ENCODE measurements around the gene RPS21. TPM values are rescaled to one million over a fixed set of nuclear protein-coding genes. Genes with fewer than 3 reads are reported as not detected.

The RPS21 gene
- total and polyA plus RNA-seq, 2 of the 13 experiments (the other 11 are each of a cell fraction or from before 2014, with no cell fraction given) = 2,647 to 11,063 TPM

DNA sequence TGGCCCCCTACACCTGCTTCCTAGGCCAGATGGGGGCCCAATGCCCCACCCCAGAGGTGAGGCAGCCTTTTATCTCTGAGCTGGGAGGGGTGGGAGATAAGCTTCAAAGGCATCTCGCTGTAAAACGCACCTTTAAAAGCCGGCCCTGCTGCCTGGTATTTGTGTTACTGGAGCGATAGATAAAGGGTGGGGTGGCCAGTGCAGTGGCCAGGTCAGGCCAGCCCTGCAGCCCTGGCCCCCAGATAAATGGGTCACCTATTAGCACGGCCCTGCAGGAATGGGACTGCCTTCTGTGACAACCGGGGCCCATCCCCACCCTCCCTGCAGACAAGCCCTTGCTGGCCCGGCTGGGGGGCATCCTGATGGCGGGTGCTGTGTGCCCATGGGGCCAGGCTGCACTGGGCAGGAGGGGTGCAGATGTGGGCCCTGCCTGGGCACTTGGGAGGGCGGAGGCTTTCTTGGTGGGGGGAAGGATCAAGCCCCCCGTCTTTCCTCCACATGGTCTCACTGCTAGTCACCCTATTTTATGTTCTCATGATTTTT, 43.5 kb downstream of the RPS21 start (continued):
- TF ChIP-seq, protein P1, sequence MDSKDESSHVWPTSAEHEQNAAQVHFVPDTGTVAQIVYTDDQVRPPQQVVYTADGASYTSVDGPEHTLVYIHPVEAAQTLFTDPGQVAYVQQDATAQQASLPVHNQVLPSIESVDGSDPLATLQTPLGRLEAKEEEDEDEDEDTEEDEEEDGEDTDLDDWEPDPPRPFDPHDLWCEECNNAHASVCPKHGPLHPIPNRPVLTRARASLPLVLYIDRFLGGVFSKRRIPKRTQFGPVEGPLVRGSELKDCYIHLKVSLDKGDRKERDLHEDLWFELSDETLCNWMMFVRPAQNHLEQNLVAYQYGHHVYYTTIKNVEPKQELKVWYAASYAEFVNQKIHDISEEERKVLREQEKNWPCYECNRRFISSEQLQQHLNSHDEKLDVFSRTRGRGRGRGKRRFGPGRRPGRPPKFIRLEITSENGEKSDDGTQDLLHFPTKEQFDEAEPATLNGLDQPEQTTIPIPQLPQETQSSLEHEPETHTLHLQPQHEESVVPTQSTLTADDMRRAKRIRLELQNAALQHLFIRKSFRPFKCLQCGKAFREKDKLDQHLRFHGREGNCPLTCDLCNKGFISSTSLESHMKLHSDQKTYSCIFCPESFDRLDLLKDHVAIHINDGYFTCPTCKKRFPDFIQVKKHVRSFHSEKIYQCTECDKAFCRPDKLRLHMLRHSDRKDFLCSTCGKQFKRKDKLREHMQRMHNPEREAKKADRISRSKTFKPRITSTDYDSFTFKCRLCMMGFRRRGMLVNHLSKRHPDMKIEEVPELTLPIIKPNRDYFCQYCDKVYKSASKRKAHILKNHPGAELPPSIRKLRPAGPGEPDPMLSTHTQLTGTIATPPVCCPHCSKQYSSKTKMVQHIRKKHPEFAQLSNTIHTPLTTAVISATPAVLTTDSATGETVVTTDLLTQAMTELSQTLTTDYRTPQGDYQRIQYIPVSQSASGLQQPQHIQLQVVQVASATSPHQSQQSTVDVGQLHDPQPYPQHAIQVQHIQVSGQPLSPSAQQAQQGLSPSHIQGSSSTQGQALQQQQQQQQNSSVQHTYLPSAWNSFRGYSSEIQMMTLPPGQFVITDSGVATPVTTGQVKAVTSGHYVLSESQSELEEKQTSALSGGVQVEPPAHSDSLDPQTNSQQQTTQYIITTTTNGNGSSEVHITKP (CRISPR knock-in tag; IDR thresholded peaks at IDR 0.05; ENCODE audit: low read depth) = no peak
- no peak for TF ChIP-seq ATF7 (IDR thresholded peaks at IDR 0.05)
- no peak for TF ChIP-seq ATF7 (CRISPR knock-in tag; IDR thresholded peaks at IDR 0.05)
- TF ChIP-seq, protein P2, sequence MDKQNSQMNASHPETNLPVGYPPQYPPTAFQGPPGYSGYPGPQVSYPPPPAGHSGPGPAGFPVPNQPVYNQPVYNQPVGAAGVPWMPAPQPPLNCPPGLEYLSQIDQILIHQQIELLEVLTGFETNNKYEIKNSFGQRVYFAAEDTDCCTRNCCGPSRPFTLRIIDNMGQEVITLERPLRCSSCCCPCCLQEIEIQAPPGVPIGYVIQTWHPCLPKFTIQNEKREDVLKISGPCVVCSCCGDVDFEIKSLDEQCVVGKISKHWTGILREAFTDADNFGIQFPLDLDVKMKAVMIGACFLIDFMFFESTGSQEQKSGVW (CRISPR knock-in tag; IDR thresholded peaks at IDR 0.05; ENCODE audit: borderline replicate concordance) = no peak
- TF ChIP-seq CREB1 (IDR thresholded peaks at IDR 0.05) = no peak
- no peak for TF ChIP-seq CREB1 (CRISPR knock-in tag; IDR thresholded peaks at IDR 0.05)
- TF ChIP-seq ZNF20 (CRISPR knock-in tag; IDR thresholded peaks at IDR 0.05) = no peak
- peak; percentile 1; the same call in 1 of the 2 replicates for TF ChIP-seq MAX (IDR thresholded peaks at IDR 0.05)
- no peak for TF ChIP-seq CREM (IDR thresholded peaks at IDR 0.05)
- no peak for TF ChIP-seq CREM (CRISPR knock-in tag; IDR thresholded peaks at IDR 0.05)
- no peak for TF ChIP-seq ZNF337 (CRISPR knock-in tag; IDR thresholded peaks at IDR 0.05; ENCODE audit: borderline replicate concordance, low read depth)
- no peak for TF ChIP-seq ZBTB46 (CRISPR knock-in tag; IDR thresholded peaks at IDR 0.05; ENCODE audit: borderline replicate concordance)
- TF ChIP-seq KLF9 (CRISPR knock-in tag; IDR thresholded peaks at IDR 0.05; ENCODE audit: low read depth) = no peak
- TF ChIP-seq, protein P3, sequence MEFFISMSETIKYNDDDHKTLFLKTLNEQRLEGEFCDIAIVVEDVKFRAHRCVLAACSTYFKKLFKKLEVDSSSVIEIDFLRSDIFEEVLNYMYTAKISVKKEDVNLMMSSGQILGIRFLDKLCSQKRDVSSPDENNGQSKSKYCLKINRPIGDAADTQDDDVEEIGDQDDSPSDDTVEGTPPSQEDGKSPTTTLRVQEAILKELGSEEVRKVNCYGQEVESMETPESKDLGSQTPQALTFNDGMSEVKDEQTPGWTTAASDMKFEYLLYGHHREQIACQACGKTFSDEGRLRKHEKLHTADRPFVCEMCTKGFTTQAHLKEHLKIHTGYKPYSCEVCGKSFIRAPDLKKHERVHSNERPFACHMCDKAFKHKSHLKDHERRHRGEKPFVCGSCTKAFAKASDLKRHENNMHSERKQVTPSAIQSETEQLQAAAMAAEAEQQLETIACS (CRISPR knock-in tag; IDR thresholded peaks at IDR 0.05) = no peak
- TF ChIP-seq FOSL1 (CRISPR knock-in tag; IDR thresholded peaks at IDR 0.05; ENCODE audit: borderline replicate concordance) = no peak
- TF ChIP-seq IKZF1 (IDR thresholded peaks at IDR 0.05) = no peak
- TF ChIP-seq, protein P4, sequence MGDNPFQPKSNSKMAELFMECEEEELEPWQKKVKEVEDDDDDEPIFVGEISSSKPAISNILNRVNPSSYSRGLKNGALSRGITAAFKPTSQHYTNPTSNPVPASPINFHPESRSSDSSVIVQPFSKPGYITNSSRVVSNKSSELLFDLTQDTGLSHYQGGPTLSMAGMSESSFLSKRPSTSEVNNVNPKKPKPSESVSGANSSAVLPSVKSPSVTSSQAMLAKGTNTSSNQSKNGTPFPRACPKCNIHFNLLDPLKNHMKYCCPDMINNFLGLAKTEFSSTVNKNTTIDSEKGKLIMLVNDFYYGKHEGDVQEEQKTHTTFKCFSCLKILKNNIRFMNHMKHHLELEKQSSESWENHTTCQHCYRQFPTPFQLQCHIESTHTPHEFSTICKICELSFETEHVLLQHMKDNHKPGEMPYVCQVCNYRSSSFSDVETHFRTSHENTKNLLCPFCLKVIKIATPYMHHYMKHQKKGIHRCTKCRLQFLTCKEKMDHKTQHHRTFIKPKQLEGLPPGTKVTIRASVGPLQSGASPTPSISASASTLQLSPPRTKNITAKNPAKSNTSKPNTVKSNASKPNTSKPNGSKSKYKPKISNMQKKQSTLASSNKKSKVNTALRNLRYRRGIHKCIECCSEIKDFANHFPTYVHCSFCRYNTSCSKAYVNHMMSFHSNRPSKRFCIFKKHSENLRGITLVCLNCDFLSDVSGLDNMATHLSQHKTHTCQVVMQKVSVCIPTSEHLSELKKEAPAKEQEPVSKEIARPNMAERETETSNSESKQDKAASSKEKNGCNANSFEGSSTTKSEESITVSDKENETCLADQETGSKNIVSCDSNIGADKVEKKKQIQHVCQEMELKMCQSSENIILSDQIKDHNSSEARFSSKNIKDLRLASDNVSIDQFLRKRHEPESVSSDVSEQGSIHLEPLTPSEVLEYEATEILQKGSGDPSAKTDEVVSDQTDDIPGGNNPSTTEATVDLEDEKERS (CRISPR knock-in tag; IDR thresholded peaks at IDR 0.05) = no peak
- peak; percentile 36; the same call in 1 of the 2 replicates for TF ChIP-seq HDAC2 (CRISPR knock-in tag; IDR thresholded peaks at IDR 0.05)
- no peak for TF ChIP-seq ZNF562 (CRISPR knock-in tag; IDR thresholded peaks at IDR 0.05; ENCODE audit: borderline replicate concordance)
- no peak for TF ChIP-seq ZSCAN9 (CRISPR knock-in tag; IDR thresholded peaks at IDR 0.05; ENCODE audit: borderline replicate concordance)
- no peak for TF ChIP-seq ZNF674 (CRISPR knock-in tag; IDR thresholded peaks at IDR 0.05; ENCODE audit: low read depth)

Data from HepG2 (cell line).